Vagina (tissue), 2 donors: ENCODE measurements around the gene LZIC. TPM values are rescaled to one million over a fixed set of nuclear protein-coding genes. Genes with fewer than 3 reads are reported as not detected.

Experiments used
- DNase-seq, 2 donors: peaks; one replicate each; pipeline ENCODE4 v3.0.0-alpha.2; 2017; ENCODE audit errors: extremely low spot score in 2 of 2
- H3K27ac ChIP-seq: fragments of 200-600 bp; sonication (generic); one replicate; pipeline ENCODE4 v1.5.1; 2019
- H3K27me3 ChIP-seq: fragments of 200-600 bp; sonication (generic); one replicate; pipeline ENCODE4 v1.5.1; 2019
- H3K36me3 ChIP-seq, 2 donors: fragments of 200-600 bp; sonication (generic); one replicate each; pipeline ENCODE4 v1.5.1; 2017 to 2019
- H3K4me1 ChIP-seq: fragments of 200-600 bp; sonication (generic); one replicate; pipeline ENCODE4 v1.5.1; 2019
- H3K4me3 ChIP-seq, 2 donors: fragments of 200-600 bp; sonication (generic); 1 replicate in 1 of 2; 2 replicates in 1 of 2; pipeline ENCODE4 v1.5.1; 2016 to 2019
- H3K9me3 ChIP-seq: fragments of 200-600 bp; sonication (generic); one replicate; pipeline ENCODE4 v1.5.1; 2019
- CTCF ChIP-seq, 3 experiments: fragments of 450-650 bp in 2 of 3; fragments of 200-600 bp in 1 of 3; sonication (generic) in 1 of 3; IDR thresholded peaks; one replicate each; pipeline ENCODE4 v1.5.1; 2017 to 2019; ENCODE audit warnings: antibody characterized with exemption in 3 of 3, mild to moderate bottlenecking in 2 of 3, moderate library complexity in 2 of 3
- POLR2A ChIP-seq, 2 donors: fragments of 450-650 bp; IDR thresholded peaks; one replicate each; pipeline ENCODE4 v1.6.1; 2017; ENCODE audit warnings: antibody characterized with exemption in 2 of 2, mild to moderate bottlenecking in 2 of 2, moderate library complexity in 2 of 2
- POLR2AphosphoS5 ChIP-seq, 2 donors: sonication (generic); formaldehyde crosslinking; IDR thresholded peaks; one replicate each; pipeline ENCODE4 v1.9.0; 2017; ENCODE audit warnings: antibody characterized with exemption in 2 of 2, mild to moderate bottlenecking in 2 of 2, low read depth in 1 of 2; ENCODE audit not compliant: insufficient read depth in 1 of 2
- intact Hi-C: fragments of 100-400 bp; cut with DNase I; formaldehyde crosslinking; loops from one replicate; pipeline ENCODE4 v1.15.1; 2023
- total RNA-seq: library from RNA; depleted of rRNA; stranded (reverse); fragments of >200 nt; gene quantifications from one replicate; pipeline ENCODE4 v1.2.3, GENCODE V29; 2016

Gene LZIC
- total RNA-seq, 1 donor from 2014 or later, result 16.5 TPM

- TF ChIP-seq POLR2AphosphoS5 (IDR thresholded peaks at IDR 0.05; ENCODE audit: insufficient read depth in 1 of 2, low read depth in 1 of 2) (no peak), CTCF (IDR thresholded peaks at IDR 0.05) (no peak), POLR2A (IDR thresholded peaks at IDR 0.05) (no peak)
- H3K4me3 ChIP-seq, result no peak overlapping the region
- intact Hi-C loops, result no loop called here
- DNase-seq, result no peak
- H3K36me3 ChIP-seq, result peaks cover 0 to 19% of the 10 kb centered on the region in 2 donors
- no peak overlapping the region for H3K27ac ChIP-seq
- H3K9me3 ChIP-seq, result no peaks in the 10 kb centered on the region
- H3K27me3 ChIP-seq, result no peaks in the 10 kb centered on the region
- no peaks in the 10 kb centered on the region for H3K4me1 ChIP-seq
Measured at GRCh38 chr1:9985001-9985400, 41.8 kb upstream of the LZIC start.

DNA sequence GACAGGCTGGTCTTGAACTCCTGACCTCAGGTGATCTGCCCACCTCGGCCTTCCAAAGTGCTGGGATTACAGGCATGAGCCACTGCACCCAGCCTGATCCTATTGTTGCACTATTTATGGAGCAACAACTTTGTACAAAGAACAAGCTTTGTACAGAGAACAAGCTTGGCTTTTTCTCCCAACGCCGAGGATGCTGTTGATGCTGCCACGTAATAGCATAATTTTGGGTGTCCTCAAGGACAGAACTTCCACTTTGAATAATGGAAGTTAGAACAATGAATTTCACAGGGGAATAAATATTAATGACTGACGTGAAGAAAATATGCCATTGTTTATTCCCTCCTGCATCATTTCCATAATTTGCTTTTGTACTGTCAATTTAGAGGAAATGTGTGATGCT is 41.1 kb upstream of the LZIC start:
- no peak for TF ChIP-seq CTCF (IDR thresholded peaks at IDR 0.05)
- TF ChIP-seq POLR2AphosphoS5 (IDR thresholded peaks at IDR 0.05; ENCODE audit: insufficient read depth in 1 of 2, low read depth in 1 of 2), result no peak
- no peak for TF ChIP-seq POLR2A (IDR thresholded peaks at IDR 0.05)
- no peaks in the 10 kb centered on the region for H3K27me3 ChIP-seq
- H3K9me3 ChIP-seq, result no peaks in the 10 kb centered on the region
- intact Hi-C loops, result no loop called here
- peaks cover 0 to 19% of the 10 kb centered on the region in 2 donors for H3K36me3 ChIP-seq
- no peak overlapping the region for H3K27ac ChIP-seq
- no peak for DNase-seq
- no peaks in the 10 kb centered on the region for H3K4me1 ChIP-seq
- no peak overlapping the region for H3K4me3 ChIP-seq

DNA sequence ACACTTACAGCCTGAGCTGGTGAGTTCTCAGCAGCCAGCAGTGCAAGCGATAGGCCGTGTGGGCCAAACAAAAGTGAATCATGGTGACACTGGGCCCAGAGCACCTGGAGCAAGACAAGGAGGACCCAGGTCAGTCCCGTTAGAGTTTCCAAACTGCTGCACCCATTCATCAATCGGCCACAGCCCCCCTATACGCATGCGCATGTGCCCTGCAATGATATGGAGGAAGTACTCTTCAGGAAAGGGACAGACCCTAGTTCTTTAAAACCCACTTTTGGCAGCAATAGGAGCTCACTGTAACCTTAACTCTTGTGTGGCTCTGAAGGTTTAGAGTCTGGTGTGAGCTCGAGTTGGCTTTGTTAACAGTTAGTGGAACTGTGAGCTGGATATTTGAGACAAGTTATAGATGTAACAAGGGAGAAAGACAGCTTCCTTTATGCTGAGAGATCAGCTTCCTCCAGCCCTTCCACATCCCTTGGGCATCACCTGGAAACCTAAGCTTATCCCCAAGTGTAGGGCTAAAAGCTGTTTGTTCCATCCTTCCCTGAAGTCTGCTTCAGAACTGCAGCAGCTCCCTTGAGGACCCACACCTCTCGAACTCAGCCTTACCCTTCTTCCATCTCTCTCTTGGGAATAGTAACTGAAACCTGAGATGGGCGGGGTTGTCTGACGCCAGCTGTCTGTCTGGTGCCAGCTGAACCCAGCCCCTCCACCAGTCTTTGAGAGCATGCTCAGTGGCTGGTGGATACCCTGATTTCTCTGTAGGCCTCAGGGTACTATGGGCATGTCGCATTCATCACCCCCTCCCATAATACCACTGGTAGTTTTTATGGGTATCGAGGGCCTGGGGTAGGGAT is 17.7 kb upstream of the LZIC start:
- no peak overlapping the region for H3K27ac ChIP-seq
- DNase-seq, result no peak
- H3K27me3 ChIP-seq, result no peaks in the 10 kb centered on the region
- H3K9me3 ChIP-seq, result no peaks in the 10 kb centered on the region
- H3K4me1 ChIP-seq, result no peaks in the 10 kb centered on the region
- no peak for TF ChIP-seq CTCF (IDR thresholded peaks at IDR 0.05)
- no peak for TF ChIP-seq POLR2A (IDR thresholded peaks at IDR 0.05)
- TF ChIP-seq POLR2AphosphoS5 (IDR thresholded peaks at IDR 0.05; ENCODE audit: insufficient read depth in 1 of 2, low read depth in 1 of 2), result no peak
- no peaks in the 10 kb centered on the region for H3K36me3 ChIP-seq
- intact Hi-C loops, result no loop called here
- no peak overlapping the region for H3K4me3 ChIP-seq

DNA sequence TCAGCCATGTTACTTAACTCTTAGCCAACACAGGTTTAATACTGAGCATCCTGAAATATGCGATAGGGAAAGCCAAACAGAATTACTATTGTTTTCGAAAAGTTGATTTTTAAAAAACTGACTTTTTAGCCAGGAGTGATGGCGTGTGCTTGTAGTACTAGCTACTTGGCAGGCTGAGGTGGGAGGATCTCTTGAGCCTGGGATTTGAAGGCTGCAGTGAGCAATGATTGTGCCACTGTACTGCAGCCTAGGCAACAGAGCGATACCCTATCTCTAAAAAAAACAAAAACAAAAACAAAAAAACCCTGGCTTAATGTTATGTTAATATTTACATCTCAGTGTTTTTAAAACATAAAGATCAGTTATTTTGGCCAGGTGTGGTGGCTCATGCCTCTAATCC is 16.8 kb upstream of the LZIC start:
- no peak overlapping the region for H3K27ac ChIP-seq
- H3K4me1 ChIP-seq, result no peaks in the 10 kb centered on the region
- TF ChIP-seq CTCF (IDR thresholded peaks at IDR 0.05), result no peak
- TF ChIP-seq POLR2A (IDR thresholded peaks at IDR 0.05), result no peak
- no peak for TF ChIP-seq POLR2AphosphoS5 (IDR thresholded peaks at IDR 0.05; ENCODE audit: insufficient read depth in 1 of 2, low read depth in 1 of 2)
- intact Hi-C loops, result no loop called here
- H3K4me3 ChIP-seq, result no peak overlapping the region
- no peaks in the 10 kb centered on the region for H3K9me3 ChIP-seq
- no peaks in the 10 kb centered on the region for H3K27me3 ChIP-seq
- H3K36me3 ChIP-seq, result no peaks in the 10 kb centered on the region
- DNase-seq, result no peak

- intact Hi-C loops, result no loop called here
Measured at GRCh38 chr1:9957726-9958125, 14.5 kb upstream of the LZIC start.

More at GRCh38 chr1:9957726-9958125, 14.5 kb upstream of the LZIC start:
- TF ChIP-seq POLR2A (IDR thresholded peaks at IDR 0.05), result no peak
- no peak for DNase-seq
- Histone ChIP-seq H3K27me3 (no peaks in the 10 kb centered on the region), H3K9me3 (no peaks in the 10 kb centered on the region), H3K36me3 (no peaks in the 10 kb centered on the region), H3K4me1 (no peaks in the 10 kb centered on the region), H3K27ac (no peak overlapping the region), H3K4me3 (no peak overlapping the region)
